MV-4-11 (cell line): Measurements from ENCODE around the gene ELOVL6.
"Not testable (repeated sequence)": the region's sequence is repeated elsewhere in the genome, so short reads cannot be mapped to it uniquely, and the experiment has no call there.

Experiments used
- DNase-seq: peaks from one replicate; lab custom pipeline; 2025; lab: John Stamatoyannopoulos, UW

ELOVL6 gene

DNA sequence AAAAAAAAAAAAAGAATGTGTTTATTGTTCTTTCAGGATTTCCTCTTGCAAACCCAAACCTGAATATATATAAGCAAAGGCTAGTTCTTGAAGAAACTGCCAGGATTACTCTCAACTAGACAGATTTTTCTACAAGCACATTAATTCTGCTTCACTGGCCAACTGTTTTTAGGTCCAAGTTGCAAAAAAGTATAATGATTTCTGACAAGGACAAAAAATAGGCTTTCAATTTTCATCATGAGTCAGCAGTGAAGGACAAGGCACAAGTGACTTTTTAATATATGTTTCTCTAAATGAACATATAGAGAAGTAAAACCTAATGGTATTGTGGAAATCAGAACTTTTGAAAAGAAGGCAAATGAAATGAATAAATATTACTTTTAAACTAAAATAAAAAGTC is 73.7 kb downstream of the ELOVL6 start:
- no peak for DNase-seq

- no peak for DNase-seq
These were observed 76.2 kb downstream of the ELOVL6 start for GRCh38 chr4:110122201-110122600.

DNA sequence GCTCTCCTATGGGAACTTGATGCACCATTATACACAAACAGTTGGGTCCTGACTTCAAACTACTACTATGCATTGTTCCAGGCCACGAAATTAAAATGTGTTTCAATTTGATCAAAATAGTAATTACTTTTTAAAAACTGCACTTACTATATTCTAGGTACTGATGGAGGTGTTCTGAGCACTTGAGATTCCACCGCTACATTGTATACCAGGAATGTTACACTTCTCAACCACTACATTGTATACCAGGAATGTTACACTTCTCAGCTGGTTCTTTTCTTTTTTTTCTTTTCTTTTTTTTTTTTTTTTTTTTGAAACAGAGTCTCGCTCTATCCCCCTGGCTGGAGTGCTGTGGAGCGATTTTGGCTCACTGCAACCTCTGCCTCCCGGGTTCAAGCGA is 77.9 kb downstream of the ELOVL6 start:
- no peak for DNase-seq

DNA sequence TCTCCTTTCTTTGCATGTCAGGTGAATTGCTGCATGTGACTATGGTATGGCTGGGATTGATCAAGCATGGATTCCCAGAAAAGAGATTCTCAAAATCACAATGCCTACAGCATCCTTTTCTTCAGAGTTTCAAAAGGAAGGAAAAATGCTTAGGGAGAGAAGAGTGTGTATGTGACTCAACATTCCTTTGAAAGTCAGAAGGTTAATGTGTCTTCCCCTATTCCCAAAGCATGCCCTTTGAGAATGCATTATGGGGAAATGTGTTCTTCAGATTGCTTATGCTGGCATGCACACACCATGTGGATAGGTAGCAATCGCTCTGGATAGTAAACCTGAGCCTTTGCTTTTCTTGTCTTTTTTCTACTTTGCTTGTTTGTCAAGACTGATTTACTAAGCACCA is 78.5 kb downstream of the ELOVL6 start:
- DNase-seq = no peak

DNA sequence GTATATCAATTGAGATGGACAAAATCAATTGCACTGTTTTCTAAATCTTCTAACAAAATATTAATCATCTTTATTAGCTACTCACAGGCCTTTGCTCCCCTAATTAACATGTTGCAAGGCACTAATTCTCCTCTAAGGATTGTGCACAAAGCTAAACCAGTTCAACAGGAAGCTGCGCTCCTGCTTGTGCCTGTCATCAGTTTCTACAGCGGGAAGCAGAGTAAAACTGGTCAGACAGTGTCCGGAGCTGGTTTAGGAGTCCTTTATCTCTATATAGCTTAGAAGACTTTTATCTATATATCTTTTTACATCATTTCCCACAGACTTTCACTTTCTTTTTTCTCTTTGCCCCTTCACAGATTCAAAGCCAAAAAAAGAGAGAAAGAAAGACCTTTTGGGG is 79.1 kb downstream of the ELOVL6 start:
- DNase-seq = no peak

- no peak for DNase-seq
These were observed 86.4 kb downstream of the ELOVL6 start for GRCh38 chr4:110112056-110112455.

- no peak for DNase-seq
These were observed 89.0 kb downstream of the ELOVL6 start for GRCh38 chr4:110109455-110109854.

GRCh38 chr4:110108960-110109359 is 89.5 kb downstream of the ELOVL6 start:
- no peak for DNase-seq

DNA sequence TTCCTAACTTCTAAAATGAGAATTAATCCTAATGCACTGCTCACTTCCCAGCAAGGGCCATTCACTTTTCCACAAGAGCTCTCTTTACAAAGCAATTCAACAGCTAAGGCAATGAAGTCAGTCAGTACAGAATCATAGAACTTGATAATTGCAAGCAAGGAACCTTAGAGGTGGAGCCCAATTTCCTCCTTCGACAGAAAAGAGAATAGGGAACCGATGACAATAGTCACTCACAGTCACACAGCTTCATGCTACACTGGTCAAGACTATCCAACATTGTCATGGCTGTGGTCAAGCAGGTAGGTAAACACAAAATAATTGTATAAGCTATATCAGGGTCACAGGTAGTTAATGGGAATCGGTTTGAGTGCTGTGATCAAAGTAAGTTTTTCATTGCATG is 90.0 kb downstream of the ELOVL6 start:
- DNase-seq = peak; percentile 17

GRCh38 chr4:110107866-110108265 is 90.5 kb downstream of the ELOVL6 start:
- peak; percentile 64 for DNase-seq

DNA sequence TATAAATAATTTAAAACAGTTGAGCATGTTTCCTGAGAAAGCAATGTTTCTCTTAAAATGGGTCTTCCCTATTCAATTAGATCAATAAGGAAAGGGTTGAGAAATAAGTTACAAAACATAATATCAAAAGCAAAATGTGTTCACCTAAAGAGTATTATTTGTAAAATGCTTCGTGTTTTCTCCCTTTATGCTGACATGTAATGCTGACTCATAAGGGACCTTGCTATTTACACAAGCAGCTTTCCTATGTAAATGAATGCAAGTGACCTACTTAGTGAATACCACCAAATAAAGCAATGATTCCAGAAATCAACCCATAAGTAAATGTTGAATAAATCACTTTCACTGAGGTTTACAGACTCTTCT is 91.5 kb downstream of the ELOVL6 start:
- DNase-seq = no peak

DNA sequence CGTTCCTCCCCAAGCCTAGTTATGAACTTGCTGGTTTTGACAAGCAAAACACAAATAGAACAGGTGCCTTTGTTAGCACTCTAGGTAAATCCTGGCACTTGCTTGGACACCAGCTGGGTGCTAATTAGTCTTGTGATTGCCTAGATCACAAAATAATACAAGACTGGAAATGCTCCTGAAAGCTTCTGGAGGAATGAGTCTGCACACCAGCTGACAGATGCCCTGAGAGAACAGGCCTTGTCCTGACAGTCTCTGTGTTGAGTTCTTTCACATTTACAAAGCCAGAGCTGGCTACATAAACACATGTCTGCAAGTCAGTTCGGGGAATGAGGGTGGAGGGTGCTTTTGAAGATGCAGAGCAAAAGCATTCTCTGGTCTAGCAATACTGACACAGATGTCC is 93.8 kb downstream of the ELOVL6 start:
- no peak for DNase-seq

DNA sequence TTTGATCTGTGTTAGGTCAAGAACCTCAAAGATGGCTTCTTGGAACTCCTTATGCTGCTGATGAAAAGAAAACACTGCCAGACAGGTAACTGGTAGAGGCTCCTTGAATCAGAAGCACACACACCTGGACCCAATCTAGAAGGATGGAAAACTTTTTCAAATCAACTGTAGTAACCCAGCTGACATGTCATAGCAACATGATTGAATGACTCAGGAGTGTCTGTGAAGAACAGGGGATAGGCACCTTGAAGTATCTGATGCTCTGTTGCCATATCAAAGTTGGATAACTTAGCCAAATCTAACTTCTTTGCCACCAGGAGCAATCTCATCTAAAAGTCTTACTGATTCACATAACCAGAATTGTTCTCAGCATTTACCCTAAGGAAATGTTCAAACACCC is 98.8 kb downstream of the ELOVL6 start:
- no peak for DNase-seq

DNA sequence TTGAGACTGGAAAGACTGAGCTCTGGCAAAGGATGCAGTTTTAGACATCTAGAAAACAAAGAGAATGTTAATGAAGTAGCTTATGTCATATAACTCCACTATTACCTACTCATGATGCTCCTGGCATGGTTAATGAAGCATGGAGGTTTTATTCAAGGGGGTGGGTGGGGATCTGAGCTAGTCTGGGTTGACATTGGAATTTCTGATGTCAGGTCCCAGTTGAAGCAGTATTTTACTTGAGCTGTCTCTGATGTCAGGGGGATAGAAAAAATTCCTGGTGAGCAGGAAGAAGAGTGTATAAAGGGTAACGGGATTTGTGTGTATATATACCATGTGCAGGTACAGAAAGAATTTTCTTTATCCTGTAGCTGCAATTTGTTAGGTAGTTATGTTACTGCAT is 102.0 kb downstream of the ELOVL6 start:
- DNase-seq = no peak

DNA sequence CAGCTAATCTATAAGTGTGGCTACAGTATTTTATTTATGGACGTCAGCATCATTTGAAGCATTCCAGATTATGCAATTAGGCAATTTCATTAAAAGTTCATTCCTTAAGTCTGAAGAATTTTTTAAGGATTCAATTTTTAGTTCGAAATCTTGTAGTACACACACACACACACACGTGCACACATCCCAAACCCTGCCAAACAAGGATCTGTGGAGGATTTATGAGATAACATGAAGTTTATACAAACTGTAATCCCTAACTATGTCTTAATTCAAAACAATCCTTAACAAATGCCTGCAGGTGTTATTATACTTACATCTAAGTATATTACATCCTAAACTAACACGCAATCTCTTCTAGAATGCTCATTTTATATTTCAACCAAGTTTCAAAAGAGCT is 105.8 kb downstream of the ELOVL6 start:
- DNase-seq = no peak

GRCh38 chr4:110091434-110092140 is 106.8 kb downstream of the ELOVL6 start:
- no peak for DNase-seq

GRCh38 chr4:110088670-110089069 is 109.7 kb downstream of the ELOVL6 start:
- no peak for DNase-seq

- DNase-seq = no peak
These were observed 111.2 kb downstream of the ELOVL6 start for GRCh38 chr4:110087070-110087708.

- no peak for DNase-seq
These were observed 113.3 kb downstream of the ELOVL6 start for GRCh38 chr4:110085131-110085530.

- no peak for DNase-seq
These were observed 114.3 kb downstream of the ELOVL6 start for GRCh38 chr4:110084154-110084553.

DNA sequence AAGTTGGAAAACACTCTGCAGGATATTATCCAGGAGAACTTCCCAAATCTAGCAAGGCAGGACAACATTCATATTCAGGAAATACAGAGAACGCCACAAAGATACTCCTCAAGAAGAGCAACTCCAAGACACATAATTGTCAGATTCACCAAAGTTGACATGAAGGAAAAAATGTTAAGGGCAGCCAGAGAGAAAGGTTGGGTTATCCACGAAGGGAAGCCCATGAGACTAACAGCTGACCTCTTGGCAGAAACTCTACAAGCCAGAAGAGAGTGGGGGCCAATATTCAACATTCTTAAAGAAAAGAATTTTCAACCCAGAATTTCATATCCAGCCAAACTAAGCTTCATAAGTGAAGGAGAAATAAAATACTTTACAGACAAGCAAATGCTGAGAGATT is 120.3 kb downstream of the ELOVL6 start:
- not testable (repeated sequence) for DNase-seq

DNA sequence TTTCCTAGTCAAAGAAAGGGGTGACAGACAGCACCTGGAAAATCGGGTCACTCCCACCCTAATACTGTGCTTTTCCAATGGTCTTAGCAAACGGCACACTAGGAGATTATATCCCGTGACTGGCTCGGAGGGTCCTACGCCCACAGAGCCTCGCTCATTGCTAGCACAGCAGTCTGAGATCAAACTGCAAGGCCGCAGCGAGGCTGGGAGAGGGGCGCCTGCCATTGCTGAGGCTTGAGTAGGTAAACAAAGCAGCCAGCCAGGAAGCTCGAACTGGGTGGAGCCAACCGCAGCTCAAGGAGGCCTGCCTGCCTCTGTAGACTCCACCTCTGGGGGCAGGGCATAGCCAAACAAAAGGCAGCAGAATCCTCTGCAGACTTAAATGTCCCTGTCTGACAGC is 121.6 kb downstream of the ELOVL6 start:
- DNase-seq = not testable (repeated sequence)

GRCh38 chr4:110075891-110076290 is 122.5 kb downstream of the ELOVL6 start:
- DNase-seq = no peak
